OCI-LY3 (cell line): Measurements from ENCODE around the gene KDM4B.

Experiments
- H2AFZ ChIP-seq: fragments of 200-600, 300-600 bp; shearing (Covaris generic); 2 replicates; pipeline ENCODE4 v1.6.0; 2014; ENCODE audit warnings: antibody characterized with exemption, low read depth, low read length
- H3K27ac ChIP-seq: fragments of 200-600, 300-600 bp; sonication (generic); 2 replicates; pipeline ENCODE4 v1.5.1; 2014; ENCODE audit warnings: mild to moderate bottlenecking, low read length, moderate library complexity, mixed read lengths
- H3K27me3 ChIP-seq: fragments of 200-600, 300-600 bp; sonication (generic); 2 replicates; pipeline ENCODE4 v1.6.1; 2014; ENCODE audit warnings: low read depth, low read length, mixed read lengths
- H3K36me3 ChIP-seq: fragments of 200-600, 300-600 bp; sonication (generic); replicated peaks from 2 replicates; pipeline ENCODE3; 2014; ENCODE audit warnings: low read depth, low read length, mixed read lengths
- H3K4me1 ChIP-seq: fragments of 300-600, 200-600 bp; sonication (generic); 2 replicates; pipeline ENCODE4 v1.6.1; 2014; ENCODE audit warnings: low read length, mixed read lengths
- H3K4me2 ChIP-seq: fragments of 200-600, 300-600 bp; sonication (generic); 2 replicates; pipeline ENCODE4 v1.6.1; 2014; ENCODE audit warnings: low read length, mixed read lengths
- H3K4me3 ChIP-seq: fragments of 300-600, 200-600 bp; sonication (generic); 2 replicates; pipeline ENCODE4 v1.5.1; 2014; ENCODE audit warnings: antibody characterized with exemption, mild to moderate bottlenecking, low read length, moderate library complexity
- H3K79me2 ChIP-seq: fragments of 300-600, 200-600 bp; shearing (Covaris generic); 2 replicates; pipeline ENCODE4 v1.6.1; 2014; ENCODE audit warnings: mild to moderate bottlenecking, low read length, mixed read lengths
- H3K9ac ChIP-seq: fragments of 300-600, 200-600 bp; shearing (Covaris generic); 2 replicates; pipeline ENCODE4 v1.6.0; 2014; ENCODE audit warnings: mild to moderate bottlenecking, low read length, moderate library complexity
- H3K9me3 ChIP-seq: fragments of 200-600, 300-600 bp; shearing (Covaris generic); 2 replicates; pipeline ENCODE4 v1.6.1; 2014; ENCODE audit warnings: low read length, mixed read lengths; ENCODE audit not compliant: insufficient read depth
- H4K20me1 ChIP-seq: fragments of 200-600, 300-600 bp; sonication (generic); 2 replicates; pipeline ENCODE4 v1.6.1; 2016; ENCODE audit warnings: low read length, mixed read lengths; ENCODE audit not compliant: insufficient read depth
- EZH2phosphoT487 ChIP-seq: fragments of 200-600 bp; shearing (Covaris generic); IDR thresholded peaks from 2 replicates; pipeline ENCODE4 v1.6.1; 2018; ENCODE audit warnings: antibody characterized with exemption, mixed run types, low read depth
- TF ChIP-seq, protein P1 (sequence below): fragments of 200-600, 300-600 bp; sonication (generic); IDR thresholded peaks from 2 replicates; pipeline ENCODE4 v1.5.1; 2014; ENCODE audit warnings: antibody characterized with exemption, low read length, low read depth

The KDM4B gene

DNA sequence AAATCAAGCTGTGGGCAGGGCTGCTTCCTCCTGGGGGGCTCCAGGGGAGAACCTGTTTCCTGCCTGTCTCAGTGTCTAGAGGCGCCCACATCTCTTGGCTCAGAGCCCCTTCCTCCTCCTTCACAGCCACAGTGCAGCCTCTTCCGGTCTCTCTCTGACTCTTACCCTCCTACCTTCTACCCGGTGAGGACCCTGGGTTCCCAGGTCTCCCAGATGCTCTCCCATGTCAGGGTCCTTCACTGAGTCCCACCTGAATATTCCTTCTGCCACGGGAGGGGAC, 153.1 kb downstream of the KDM4B start:
- no peaks in the 10 kb centered on the region for H3K9me3 ChIP-seq
- H2AFZ ChIP-seq: no peak overlapping the region
- TF ChIP-seq, protein P1, sequence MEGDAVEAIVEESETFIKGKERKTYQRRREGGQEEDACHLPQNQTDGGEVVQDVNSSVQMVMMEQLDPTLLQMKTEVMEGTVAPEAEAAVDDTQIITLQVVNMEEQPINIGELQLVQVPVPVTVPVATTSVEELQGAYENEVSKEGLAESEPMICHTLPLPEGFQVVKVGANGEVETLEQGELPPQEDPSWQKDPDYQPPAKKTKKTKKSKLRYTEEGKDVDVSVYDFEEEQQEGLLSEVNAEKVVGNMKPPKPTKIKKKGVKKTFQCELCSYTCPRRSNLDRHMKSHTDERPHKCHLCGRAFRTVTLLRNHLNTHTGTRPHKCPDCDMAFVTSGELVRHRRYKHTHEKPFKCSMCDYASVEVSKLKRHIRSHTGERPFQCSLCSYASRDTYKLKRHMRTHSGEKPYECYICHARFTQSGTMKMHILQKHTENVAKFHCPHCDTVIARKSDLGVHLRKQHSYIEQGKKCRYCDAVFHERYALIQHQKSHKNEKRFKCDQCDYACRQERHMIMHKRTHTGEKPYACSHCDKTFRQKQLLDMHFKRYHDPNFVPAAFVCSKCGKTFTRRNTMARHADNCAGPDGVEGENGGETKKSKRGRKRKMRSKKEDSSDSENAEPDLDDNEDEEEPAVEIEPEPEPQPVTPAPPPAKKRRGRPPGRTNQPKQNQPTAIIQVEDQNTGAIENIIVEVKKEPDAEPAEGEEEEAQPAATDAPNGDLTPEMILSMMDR: no peak
- TF ChIP-seq EZH2phosphoT487: no peak
- no peaks in the 10 kb centered on the region for H3K79me2 ChIP-seq
- H4K20me1 ChIP-seq: no peaks in the 10 kb centered on the region; the same call in 1 of the 2 replicates
- H3K36me3 ChIP-seq: peaks cover 13% of the 10 kb centered on the region
- no peak overlapping the region for H3K27ac ChIP-seq
- H3K4me1 ChIP-seq: no peaks in the 10 kb centered on the region
- H3K9ac ChIP-seq: no peak overlapping the region
- no peak overlapping the region for H3K4me2 ChIP-seq
- no peak overlapping the region for H3K4me3 ChIP-seq
- H3K27me3 ChIP-seq: no peaks in the 10 kb centered on the region

GRCh38 chr19:5122671-5123409, 153.9 kb downstream of the KDM4B start:
- no peak overlapping the region for H2AFZ ChIP-seq
- no peaks in the 10 kb centered on the region for H3K79me2 ChIP-seq
- no peaks in the 10 kb centered on the region; the same call in 1 of the 2 replicates for H4K20me1 ChIP-seq
- H3K4me1 ChIP-seq: no peaks in the 10 kb centered on the region
- no peaks in the 10 kb centered on the region for H3K27me3 ChIP-seq
- TF ChIP-seq, protein P1: no peak
- TF ChIP-seq EZH2phosphoT487: no peak
- H3K27ac ChIP-seq: no peak overlapping the region
- H3K4me2 ChIP-seq: no peak overlapping the region
- no peak overlapping the region for H3K4me3 ChIP-seq
- peaks cover 13% of the 10 kb centered on the region for H3K36me3 ChIP-seq
- no peaks in the 10 kb centered on the region for H3K9me3 ChIP-seq
- H3K9ac ChIP-seq: no peak overlapping the region

DNA sequence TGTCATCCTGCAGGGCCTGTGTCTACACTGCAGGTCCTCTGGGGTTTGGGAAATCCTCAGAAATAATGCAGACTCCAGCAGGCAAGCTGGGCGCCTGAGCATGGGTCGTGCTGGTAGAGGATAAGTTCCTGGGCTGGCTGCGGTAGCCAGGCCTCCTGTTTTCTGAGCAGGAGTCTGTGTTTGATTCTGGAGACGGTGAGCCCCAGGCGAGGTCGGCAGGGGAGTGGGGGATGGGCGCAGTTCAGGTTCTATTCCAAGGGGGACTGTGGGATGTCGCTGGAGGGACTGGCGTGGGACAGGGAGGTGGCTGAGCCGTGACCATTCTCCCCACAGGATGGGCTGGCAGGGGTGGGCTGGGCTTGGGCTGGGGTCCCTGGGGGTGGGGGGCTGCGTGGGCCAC, 154.7 kb downstream of the KDM4B start:
- H3K4me1 ChIP-seq: no peaks in the 10 kb centered on the region
- H3K27ac ChIP-seq: no peak overlapping the region

DNA sequence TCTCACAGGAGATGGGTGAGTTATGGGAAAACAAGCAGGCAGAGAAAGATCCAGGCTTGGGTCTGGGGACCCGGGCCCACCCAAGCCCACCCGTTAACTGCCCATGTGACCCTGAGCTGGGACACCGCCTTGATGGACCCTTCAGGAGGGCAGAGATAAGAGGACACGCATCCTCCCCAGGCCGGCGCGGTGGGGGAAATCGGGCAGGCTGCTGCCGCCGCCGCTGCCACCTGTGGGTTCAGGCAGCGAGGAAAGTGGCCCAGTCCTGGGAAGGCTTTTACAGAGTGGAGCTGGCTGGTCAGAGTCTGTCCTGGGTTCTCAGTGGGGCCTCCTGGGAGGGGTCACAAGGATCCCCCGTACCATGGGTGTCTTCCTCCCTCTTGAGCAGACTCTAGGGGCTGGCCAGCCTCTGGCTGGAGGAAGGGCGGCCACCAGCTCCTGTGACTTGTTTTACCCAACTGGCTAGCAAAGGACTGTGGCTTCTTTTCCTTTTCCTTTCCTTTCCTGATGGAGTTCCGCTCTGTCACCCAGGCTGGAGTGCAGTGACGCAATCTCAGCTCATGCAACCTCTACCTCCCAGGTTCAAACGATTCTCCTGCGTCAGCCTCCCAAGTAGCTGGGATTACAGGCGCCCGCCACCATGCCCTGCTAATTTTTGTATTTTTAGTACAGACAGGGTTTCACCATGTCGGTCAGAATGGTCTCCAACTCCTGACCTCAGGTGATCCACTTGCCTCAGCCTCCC, 155.4 kb downstream of the KDM4B start:
- H3K9ac ChIP-seq: no peak overlapping the region
- no peaks in the 10 kb centered on the region for H3K4me1 ChIP-seq
- H3K4me2 ChIP-seq: no peak overlapping the region
- H3K27me3 ChIP-seq: no peaks in the 10 kb centered on the region
- TF ChIP-seq, protein P1: no peak
- no peak for TF ChIP-seq EZH2phosphoT487
- H3K79me2 ChIP-seq: no peaks in the 10 kb centered on the region
- H3K4me3 ChIP-seq: no peak overlapping the region
- H2AFZ ChIP-seq: no peak overlapping the region
- peaks cover 13% of the 10 kb centered on the region for H3K36me3 ChIP-seq
- no peaks in the 10 kb centered on the region; the same call in 1 of the 2 replicates for H4K20me1 ChIP-seq
- H3K27ac ChIP-seq: no peak overlapping the region
- no peaks in the 10 kb centered on the region for H3K9me3 ChIP-seq

More for the DNA sequence above, 154.7 kb downstream of the KDM4B start:
- Histone ChIP-seq H3K9ac (no peak overlapping the region), H3K27me3 (no peaks in the 10 kb centered on the region), H4K20me1 (no peaks in the 10 kb centered on the region; the same call in 1 of the 2 replicates), H3K36me3 (peaks cover 13% of the 10 kb centered on the region), H2AFZ (no peak overlapping the region), H3K9me3 (no peaks in the 10 kb centered on the region), H3K79me2 (no peaks in the 10 kb centered on the region), H3K4me3 (no peak overlapping the region), H3K4me2 (no peak overlapping the region)
- no peak for TF ChIP-seq EZH2phosphoT487
- TF ChIP-seq, protein P1: no peak
